ENCODE results near the gene MIB1. TPM values are rescaled to one million over a fixed set of nuclear protein-coding genes. Genes with fewer than 3 reads are reported as not detected.

The MIB1 gene
- total RNA-seq, 1 experiment from 2014 or later = 48.8 TPM

GRCh38 chr18:21777814-21778213, 37.2 kb downstream of the MIB1 start:
- Histone ChIP-seq H2BK12ac (ENCODE audit: insufficient read length, low read depth, low read length) (no peak overlapping the region), H3T11ph (ENCODE audit: low read length) (no peak overlapping the region), H2BK5ac (ENCODE audit: insufficient read length, low read length) (no peak overlapping the region), H4K8ac (replicated peaks; ENCODE audit: insufficient read length, low read depth, low read length) (no peak overlapping the region), H3K4me1 (ENCODE audit: insufficient read depth, low read length) (no peaks in the 10 kb centered on the region), H3K23ac (ENCODE audit: insufficient read length, low read depth, low read length) (no peak overlapping the region), H3K79me1 (ENCODE audit: insufficient read depth, low read depth, low read length, poor library complexity, severe bottlenecking) (no peaks in the 10 kb centered on the region), H3K27me3 (ENCODE audit: insufficient read depth, low read length) (no peaks in the 10 kb centered on the region), H3K4me2 (ENCODE audit: insufficient read depth, insufficient read length, low read length) (no peak overlapping the region), H2AFZ (ENCODE audit: low read length) (no peak overlapping the region), H3K4ac (ENCODE audit: low read depth, low read length) (no peak overlapping the region), H3K79me2 (ENCODE audit: insufficient read depth, low read length) (no peaks in the 10 kb centered on the region), H2AK5ac (ENCODE audit: insufficient read length, low read length) (no peak overlapping the region), H3K18ac (ENCODE audit: insufficient read length, low read depth, low read length) (no peak overlapping the region), H2BK20ac (ENCODE audit: low read depth, low read length, poor library complexity, severe bottlenecking) (no peak overlapping the region), H2BK120ac (ENCODE audit: low read depth, low read length, poor library complexity, severe bottlenecking) (no peak overlapping the region), H3K23me2 (ENCODE audit: insufficient read length, low read depth, low read length, poor library complexity, severe bottlenecking) (no peaks in the 10 kb centered on the region), H2BK15ac (ENCODE audit: low read depth, low read length) (no peak overlapping the region), H3K9ac (ENCODE audit: extremely low read depth, insufficient read length, low read length) (no peak overlapping the region), H4K91ac (ENCODE audit: insufficient read length, low read depth, low read length) (no peak overlapping the region), H3K56ac (ENCODE audit: insufficient read length, low read depth, low read length) (no peak overlapping the region), H4K5ac (ENCODE audit: insufficient read length, low read depth, low read length) (no peak overlapping the region), H3K9me3 (ENCODE audit: control insufficient read depth, low read depth, low read length) (no peaks in the 10 kb centered on the region), H4K20me1 (ENCODE audit: control insufficient read depth, insufficient read depth, insufficient read length) (no peaks in the 10 kb centered on the region), H3K14ac (ENCODE audit: insufficient read depth, low read length) (no peak overlapping the region), H3K27ac (ENCODE audit: insufficient read length, low read depth, low read length) (no peak overlapping the region)
- Mint-ChIP-seq H3K36me3 (ENCODE audit: insufficient read depth in 1 of 3, low read depth in 3 of 3) (peaks cover 15 to 59% (median 49%) of the 10 kb centered on the region in 3 experiments; a peak in 6 of 7 replicates), H3K9me3 (no peaks in the 10 kb centered on the region), H3K4me3 (no peak overlapping the region; a peak in 1 of 5 replicates), H3K27me3 (ENCODE audit: low read depth) (no peaks in the 10 kb centered on the region; the same call in none of the 2 replicates), H3K4me1 (no peaks in the 10 kb centered on the region), H3K27ac (peak overlapping the region in 2 of 3 experiments; percentile 14 to 22; a peak in 3 of 7 replicates)
- WGBS (ENCODE audit: extremely low coverage, insufficient read length, low lambda C conversion rate) = no CpG with 5 or more reads among the region's 2 CpGs
- no peak for DNase-seq
- no peak for TF ChIP-seq CTCF (conservative IDR thresholded peaks at IDR 0.05)

All from H9 (cell line).